Measurements from ENCODE around the gene YIF1B.
"Not testable (repeated sequence)": the region's sequence is repeated elsewhere in the genome, so short reads cannot be mapped to it uniquely, and the experiment has no call there.

Gene YIF1B, protein sequence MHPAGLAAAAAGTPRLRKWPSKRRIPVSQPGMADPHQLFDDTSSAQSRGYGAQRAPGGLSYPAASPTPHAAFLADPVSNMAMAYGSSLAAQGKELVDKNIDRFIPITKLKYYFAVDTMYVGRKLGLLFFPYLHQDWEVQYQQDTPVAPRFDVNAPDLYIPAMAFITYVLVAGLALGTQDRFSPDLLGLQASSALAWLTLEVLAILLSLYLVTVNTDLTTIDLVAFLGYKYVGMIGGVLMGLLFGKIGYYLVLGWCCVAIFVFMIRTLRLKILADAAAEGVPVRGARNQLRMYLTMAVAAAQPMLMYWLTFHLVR

DNA sequence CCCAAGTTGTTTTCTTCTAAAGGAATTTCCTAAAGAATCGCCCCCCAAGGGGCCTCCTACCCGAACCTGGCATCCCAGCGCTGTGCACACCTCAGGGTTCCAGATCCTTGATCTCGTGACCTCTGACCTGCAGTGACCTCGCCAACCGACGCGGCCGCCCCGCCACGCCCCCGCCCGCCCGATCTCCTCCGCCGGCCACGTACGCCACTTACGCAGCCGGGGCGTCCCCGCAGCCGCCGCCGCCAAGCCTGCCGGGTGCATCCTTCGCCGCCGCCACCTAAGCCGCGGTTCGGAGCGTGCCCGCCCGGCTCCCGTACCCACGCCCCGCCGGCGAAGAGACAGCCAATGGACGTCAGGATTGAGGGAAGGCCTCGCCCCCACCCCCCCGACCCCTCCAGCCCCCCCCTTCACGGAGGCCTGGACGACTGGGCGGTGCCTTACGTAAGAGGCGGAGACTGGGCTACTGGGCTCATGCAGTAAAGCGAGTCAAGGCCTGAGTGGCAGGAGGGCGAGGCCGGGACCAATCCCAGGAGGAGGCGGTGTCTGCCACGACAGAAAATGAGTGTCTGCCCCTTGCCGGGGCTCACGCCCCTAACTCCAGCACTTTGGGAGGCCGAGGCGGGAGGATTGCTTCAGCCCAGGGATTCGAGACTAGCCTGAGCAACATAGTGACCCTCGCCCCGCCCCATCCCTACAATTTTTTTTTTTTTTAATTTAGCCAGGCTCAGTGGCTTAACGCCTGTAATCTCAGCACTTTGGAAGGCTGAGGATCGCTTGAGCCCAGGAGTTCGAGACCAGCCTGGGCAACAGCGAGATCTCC lies at the start of gene YIF1B:
TSS of gene YIF1B (minus strand) at position 291 of the 820 bp plus-strand sequence. CDS start at position 261, 30 bp downstream.
- DNase-seq (ENCODE audit: low spot score): peak; percentile 96

DNA sequence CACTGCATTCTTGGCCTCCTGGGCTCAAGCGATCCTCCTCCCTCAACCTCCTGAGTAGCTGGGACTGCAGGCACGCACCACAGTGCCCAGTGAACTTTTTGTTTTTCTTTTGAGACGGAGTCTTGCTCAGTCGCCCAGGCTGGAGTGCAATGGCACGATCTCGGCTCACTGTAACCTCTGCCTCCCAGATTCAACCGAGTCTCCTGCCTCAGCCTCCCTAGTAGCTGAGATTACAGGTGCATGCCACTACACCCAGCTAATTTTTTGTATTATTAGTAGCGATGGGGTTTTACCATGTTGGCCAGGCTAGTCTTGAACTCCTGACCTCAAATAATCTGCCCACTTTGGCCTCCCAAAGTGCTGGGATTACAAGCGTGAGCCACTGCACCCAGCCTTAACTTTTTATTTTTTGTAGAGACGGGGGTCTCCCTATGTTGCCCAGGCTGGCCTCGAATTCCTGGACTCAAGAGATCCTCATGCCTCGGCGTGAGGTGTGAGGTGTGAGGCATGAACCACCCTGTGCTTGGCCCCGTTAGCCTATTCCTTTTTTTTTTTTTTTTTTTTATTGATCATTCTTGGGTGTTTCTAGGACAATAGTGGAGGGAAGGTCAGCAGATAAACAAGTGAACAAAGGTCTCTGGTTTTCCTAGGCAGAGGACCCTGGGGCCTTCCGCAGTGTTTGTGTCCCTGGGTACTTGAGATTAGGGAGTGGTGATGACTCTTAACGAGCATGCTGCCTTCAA lies 47.4 kb upstream of the YIF1B start:
- not testable (repeated sequence) for DNase-seq (ENCODE audit: low spot score)

DNA sequence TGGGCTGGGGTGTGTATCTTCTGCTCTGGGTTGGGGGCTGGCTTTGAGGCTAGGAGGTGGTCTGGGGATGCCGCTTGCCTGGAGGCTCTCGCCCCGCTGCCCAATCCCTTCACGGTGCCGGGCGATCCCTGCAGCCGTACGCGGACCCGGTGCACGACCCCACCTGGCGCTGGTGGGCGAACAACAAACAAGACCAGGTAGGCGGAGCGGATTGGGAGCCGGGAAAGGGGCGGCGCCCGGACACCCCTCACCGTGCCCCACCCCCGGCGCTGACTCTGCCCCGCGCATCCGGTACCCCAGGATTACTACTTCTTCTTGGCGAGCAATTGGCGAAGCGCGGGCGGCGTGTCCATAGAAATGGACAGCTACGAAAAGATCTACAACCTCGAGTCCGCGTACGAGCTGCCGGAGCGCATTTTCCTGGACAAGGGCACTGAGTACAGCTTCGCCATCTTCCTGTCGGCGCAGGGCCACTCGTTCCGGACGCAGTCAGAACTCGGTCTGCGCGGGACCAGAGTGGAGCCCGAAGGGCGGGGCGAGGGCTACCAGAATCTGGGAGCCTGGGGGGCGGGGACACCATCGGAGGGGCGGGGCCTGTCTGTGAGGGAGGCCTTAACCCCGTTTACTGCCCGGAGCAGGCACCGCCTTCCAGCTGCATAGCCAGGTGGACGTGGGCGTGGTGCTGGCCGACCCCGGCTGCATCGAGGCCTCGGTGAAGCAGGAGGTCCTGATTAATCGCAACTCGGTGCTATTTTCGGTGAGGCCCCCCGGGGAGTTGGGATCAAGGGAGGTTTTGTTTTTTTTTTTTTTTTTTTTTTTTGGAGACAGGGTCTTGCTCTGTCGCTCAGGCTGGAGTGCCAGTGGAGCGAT lies 46.6 kb upstream of the YIF1B start:
- peak; percentile 68 for DNase-seq (ENCODE audit: low spot score)

DNA sequence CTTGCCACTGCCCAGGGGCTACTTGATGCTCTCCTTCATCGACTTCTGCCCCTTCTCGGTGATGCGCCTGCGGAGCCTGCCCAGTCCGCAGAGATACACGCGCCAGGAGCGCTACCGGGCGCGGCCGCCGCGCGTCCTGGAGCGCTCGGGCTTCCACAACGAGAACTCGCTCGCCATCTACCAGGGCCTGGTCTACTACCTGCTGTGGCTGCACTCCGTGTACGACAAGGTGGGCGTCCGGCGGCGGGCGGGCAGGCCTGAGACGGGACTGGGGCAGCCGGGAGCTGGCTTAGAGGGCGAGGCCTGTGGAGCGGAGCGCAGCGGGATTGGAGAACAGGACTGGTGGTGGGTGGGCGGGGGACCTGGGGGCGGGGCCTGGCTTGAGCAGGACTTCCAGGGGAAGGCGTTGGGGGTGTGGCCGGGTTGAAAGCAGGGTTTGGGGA lies 45.9 kb upstream of the YIF1B start:
- DNase-seq (ENCODE audit: low spot score): peak; percentile 58

DNA sequence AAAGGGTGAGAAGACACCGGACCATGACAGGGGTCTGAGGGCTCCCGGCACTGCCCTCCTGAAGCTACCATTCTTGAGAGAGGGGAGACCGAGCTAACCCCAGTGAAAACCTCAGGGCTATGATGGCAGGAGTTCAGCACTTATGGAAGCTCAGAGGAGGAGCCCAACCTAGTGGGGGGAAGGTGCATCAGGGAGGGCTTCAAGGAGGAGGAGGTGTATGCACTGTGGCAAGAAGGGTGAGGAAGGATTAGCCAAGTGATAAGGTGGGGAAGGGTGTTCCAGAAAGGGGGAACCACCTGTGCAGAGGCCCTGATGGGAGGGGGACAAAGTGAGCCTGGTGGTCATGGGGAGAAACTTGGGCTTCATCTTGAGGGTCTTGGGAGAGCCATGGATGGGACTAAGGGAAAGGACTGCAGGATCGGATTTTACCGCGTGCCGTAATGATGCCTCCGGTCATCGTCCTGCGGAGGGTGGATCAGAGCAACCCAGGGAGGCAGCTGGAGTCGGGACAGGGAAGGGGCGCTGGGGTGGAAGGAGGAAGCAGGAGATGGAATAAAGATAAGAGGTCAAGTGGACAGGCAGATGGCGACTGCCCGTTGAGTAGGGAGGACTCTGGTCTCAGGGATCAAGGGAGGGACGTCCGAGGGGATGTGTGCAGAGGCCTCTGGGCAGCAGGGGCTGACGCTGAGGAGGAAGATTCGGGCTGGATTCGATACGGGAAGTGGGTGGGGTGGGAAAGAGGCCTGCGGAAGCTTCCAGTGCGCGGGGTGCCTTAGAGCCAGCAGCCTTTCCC lies 45.3 kb upstream of the YIF1B start:
- DNase-seq (ENCODE audit: low spot score): no peak

GRCh38 chr19:38360351-38360750 lies 44.6 kb upstream of the YIF1B start:
- no peak for DNase-seq (ENCODE audit: low spot score)

DNA sequence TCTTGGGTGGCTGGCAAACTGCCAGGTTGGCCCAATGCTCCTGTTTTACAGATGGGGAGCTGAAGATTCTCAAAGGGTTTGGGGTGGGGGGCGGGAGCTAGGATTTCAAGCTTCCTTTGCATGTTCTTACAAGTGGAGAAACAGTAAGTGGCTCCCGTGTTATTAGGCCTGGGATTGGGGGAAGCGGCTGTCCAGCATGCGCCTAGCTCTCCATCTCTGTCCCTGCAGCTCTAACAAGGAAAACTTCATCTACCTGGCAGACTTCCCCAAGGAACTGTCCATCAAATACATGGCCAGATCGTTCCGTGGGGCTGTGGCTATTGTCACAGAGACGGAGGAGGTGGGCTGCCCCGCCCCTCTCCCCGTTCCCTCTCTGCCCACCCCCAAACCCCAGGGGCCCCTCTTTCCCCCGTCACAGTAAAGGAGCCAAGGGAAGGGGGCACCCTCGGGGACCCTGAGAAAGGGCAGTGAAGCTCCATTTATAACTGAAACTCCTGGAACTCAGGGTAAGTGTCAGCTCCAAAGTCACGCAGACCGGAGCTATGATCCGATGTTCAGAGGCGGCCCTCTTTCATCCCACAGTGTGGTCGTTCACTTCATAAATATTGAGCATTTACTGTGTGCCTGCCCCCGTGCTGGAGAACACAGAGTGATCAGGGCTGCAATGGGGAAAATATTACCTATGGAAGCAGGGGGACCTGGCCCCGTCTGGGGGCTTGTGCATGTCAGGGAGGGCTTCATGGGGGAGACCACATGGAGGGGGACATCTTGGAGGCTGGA lies 43.7 kb upstream of the YIF1B start:
- DNase-seq (ENCODE audit: low spot score): no peak

GRCh38 chr19:38358071-38358470 lies 42.3 kb upstream of the YIF1B start:
- DNase-seq (ENCODE audit: low spot score): no peak

- DNase-seq (ENCODE audit: low spot score): no peak
Observed at GRCh38 chr19:38355728-38356725, 40.3 kb upstream of the YIF1B start.

- no peak for DNase-seq (ENCODE audit: low spot score)
Observed at GRCh38 chr19:38352611-38353010, 36.9 kb upstream of the YIF1B start.

- DNase-seq (ENCODE audit: low spot score): no peak
Observed at GRCh38 chr19:38351865-38352395, 36.2 kb upstream of the YIF1B start.

DNA sequence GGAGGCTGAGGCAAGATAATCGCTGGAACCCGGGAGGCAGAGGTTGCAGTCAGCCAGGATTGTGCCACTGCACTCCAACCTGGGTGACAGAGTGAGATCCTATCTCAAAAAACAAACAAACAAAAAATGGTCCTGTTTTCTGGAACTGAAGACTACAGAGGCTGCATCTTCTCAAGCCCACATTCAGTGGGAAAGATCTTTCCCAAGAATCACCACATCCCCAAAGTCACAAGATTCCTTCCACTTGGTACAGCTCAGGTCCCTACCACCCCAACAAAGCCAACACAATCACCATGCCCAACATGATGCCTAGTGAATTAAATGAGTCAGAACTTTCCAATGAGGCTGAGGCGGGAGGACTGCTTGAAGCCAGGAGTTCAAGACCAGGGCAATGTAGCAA lies 35.1 kb upstream of the YIF1B start:
- DNase-seq (ENCODE audit: low spot score): no peak

DNA sequence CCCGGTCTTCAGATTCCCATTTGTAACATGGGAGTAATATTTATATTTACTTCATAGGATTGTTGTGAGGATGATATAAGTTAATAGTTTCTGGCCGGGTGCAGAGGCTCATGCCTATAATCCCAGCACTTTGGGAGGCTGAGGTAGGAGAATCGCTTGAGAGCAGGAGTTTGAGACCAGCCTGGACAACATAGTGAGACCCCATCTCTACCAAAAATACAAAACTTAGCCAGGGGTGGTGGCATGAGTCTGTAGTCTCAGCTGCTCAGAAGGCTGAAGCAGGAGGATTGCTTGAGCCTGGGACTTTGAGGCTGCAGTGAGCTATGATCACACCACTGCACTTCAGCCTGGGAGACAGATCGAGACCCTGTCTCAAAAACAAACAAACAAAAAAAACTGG lies 31.1 kb upstream of the YIF1B start:
- DNase-seq (ENCODE audit: low spot score): no peak

- DNase-seq (ENCODE audit: low spot score): no peak
Observed at GRCh38 chr19:38340927-38341326, 25.2 kb upstream of the YIF1B start.

DNA sequence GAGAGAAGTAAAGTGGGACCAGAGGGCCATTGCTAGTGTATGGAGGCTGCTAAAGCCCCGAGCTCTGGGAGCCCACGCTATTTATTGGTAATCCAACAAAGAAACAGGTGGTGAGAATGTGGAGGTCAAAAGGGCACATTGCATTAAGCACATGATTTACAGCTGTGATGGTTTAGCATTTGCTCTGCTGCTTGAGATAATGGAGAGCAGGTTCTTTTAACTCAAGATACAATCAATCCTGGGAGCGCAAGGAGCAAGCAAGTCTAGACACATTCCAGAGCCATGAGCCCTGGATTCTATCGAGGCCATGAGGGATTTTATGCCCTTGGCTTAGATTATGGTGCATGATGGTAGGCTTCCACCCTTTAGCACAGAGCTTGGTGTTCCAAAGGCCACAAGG lies 23.3 kb upstream of the YIF1B start:
- DNase-seq (ENCODE audit: low spot score): not testable (repeated sequence)

GRCh38 chr19:38337360-38337653 lies 21.6 kb upstream of the YIF1B start:
- no peak for DNase-seq (ENCODE audit: low spot score)

DNA sequence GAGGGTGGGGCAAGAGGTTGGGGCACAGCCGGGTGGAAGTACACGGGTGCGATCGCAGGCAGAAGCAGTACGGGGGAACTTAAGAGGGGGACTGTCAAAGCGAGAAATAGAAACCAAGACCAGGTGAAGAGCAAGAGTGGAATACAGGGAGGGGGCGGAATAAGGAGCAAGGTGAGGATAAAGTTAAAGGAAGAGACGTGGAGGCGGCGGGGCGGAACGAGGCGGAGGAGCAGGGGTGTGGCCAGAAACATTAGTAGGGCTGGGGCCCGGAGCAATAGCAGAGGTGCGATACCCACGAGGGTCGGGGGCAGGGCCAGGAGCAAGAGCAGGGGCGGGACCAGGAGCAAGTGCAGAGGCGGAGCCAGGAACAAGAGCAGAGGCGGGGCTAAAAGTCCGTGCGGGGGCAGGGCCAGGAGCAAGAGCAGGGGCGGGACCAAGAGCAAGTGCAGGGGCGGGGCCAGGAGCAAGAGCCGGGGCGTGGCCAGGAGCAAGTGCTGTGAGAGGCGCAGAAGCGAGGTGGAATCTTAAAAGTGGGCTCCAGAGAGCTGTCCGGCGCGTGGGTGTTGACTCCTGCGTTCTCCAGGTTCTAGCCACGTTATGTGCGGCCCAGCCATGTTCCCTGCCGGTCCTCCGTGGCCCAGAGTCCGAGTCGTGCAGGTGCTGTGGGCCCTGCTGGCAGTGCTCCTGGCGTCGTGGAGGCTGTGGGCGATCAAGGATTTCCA lies 21.1 kb upstream of the YIF1B start:
- DNase-seq (ENCODE audit: low spot score): peak; percentile 96

Measured in CD4-positive, alpha-beta T cell treated with Interleukin-2 at 100 ng/mL for 4 hours (primary cell).